B cell (primary cell): ENCODE measurements around the gene GDPD2.

ENCODE experiments used
- EZH2 ChIP-seq: IDR thresholded peaks from 2 replicates; pipeline ENCODE4 v1.6.1; 2012; ENCODE audit warnings: borderline replicate concordance, low read depth, mild to moderate bottlenecking, moderate library complexity, low read length; ENCODE audit not compliant: insufficient read depth, poor library complexity, severe bottlenecking
- TF ChIP-seq, protein P1 (sequence below): fragments of 200-600 bp; IDR thresholded peaks from one replicate; pipeline ENCODE4 v1.8.0; 2022; ENCODE audit warnings: antibody characterized with exemption, mild to moderate bottlenecking

- TF ChIP-seq, protein P1, sequence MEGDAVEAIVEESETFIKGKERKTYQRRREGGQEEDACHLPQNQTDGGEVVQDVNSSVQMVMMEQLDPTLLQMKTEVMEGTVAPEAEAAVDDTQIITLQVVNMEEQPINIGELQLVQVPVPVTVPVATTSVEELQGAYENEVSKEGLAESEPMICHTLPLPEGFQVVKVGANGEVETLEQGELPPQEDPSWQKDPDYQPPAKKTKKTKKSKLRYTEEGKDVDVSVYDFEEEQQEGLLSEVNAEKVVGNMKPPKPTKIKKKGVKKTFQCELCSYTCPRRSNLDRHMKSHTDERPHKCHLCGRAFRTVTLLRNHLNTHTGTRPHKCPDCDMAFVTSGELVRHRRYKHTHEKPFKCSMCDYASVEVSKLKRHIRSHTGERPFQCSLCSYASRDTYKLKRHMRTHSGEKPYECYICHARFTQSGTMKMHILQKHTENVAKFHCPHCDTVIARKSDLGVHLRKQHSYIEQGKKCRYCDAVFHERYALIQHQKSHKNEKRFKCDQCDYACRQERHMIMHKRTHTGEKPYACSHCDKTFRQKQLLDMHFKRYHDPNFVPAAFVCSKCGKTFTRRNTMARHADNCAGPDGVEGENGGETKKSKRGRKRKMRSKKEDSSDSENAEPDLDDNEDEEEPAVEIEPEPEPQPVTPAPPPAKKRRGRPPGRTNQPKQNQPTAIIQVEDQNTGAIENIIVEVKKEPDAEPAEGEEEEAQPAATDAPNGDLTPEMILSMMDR: no peak
- no peak for TF ChIP-seq EZH2
Observed at GRCh38 chrX:70421618-70422017, 1.5 kb upstream of the GDPD2 start.
